ENCODE results near the gene PDCD1LG2. TPM values are rescaled to one million over a fixed set of nuclear protein-coding genes. Genes with fewer than 3 reads are reported as not detected.

PDCD1LG2 gene
- total RNA-seq, 2 experiments from 2014 or later = 4.1 to 4.8 TPM

DNA sequence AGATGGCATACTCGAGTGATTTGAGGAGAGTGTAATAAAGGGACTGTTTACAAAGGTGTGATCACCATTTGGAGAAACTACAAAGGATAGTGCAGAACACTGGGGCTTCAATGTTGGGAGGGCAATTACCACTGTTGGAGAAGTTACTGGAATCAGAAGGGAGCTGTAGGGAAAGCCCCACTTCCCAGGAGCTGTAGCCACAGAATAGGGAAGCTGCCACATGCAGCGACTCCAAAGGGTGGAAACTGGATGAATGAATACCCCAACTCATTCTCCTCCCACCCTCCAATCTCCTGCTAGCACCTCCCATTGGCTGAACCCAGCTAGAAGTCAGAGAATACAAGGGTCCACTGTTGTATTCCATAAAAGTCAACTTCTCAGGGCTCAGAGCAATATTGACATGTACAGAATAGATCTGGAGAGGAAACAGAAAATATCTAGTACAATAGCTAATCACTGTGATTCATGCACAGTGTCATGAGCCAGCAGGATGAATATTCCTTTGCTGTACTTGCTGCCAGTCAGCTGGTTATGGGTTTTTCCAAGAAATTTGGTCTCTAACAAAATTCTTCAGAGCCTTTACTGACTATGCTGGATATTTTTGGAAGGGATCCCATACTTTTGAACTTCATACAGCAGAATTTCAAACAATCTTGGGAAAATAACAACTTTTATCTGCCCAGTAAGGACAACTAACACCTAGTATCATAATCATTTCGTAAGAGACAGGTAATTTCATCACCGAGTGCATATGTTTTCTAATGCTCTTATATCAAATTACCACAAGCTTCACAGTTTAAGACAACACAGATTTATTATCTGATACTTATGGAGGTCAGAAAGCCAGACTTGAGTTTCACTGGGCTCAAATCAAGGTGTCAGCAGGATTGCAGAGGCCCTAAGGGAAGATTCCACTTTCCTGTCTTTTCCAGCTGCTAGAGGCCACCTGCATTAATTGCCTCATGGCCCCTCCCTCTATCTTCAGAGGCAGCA, 39.6 kb downstream of the PDCD1LG2 start:
- CTCF ChIA-PET = interaction anchor here (0.8 to 1.6 kb wide), 2 partner anchors 33 to 57 kb away, joined by 4 to 5 read pairs; no protein-coding TSS in a partner anchor
- no peaks in the 10 kb centered on the region for H3K27me3 Mint-ChIP-seq

DNA sequence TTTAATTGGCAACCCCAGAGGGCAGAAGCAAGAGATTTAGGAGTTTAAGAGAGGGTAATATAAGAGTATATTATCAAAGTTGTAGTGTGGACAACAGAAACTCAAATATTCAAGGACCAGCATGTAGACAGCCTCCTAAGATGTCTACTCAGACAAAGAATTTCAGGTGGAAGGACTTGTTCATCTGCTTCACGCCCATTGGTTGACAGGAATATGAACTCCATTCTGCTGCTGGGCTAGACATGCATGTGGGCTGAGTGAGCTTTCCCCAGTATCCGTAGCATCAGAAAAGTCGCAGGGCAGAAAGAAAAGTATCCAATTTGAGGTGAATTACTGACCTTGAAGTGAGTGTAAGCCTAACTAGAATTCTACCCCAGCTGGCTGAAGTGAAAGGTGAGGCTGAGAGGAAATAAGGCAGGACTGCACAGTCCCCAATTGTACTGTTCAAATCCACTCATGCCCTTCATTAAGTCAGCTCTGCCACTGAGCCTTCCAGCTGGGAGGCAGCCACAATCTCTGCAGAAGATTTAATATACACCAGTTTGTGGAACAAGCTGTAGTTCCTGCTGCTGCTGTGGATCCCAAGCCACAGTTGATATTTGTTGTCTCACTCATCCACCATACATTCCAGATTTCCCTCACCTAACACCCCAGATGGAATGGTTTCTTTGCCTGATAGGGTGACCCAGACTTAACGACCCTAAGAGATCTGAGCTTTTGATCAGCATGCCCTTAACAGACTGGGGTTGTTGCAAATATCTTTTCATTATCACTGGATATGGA, 41.2 kb downstream of the PDCD1LG2 start:
- Mint-ChIP-seq H3K27me3 (no peaks in the 10 kb centered on the region), H3K27ac (no peak overlapping the region), H3K4me1 (peaks cover 8% of the 10 kb centered on the region), H3K36me3 (ENCODE audit: low read depth) (peaks cover 38% of the 10 kb centered on the region), H3K9me3 (no peaks in the 10 kb centered on the region), H3K4me3 (no peak overlapping the region)
- POLR2A ChIA-PET = interaction anchor here (1.2 kb wide), 1 partner anchor 9 kb away, joined by 3 read pairs; no protein-coding TSS in a partner anchor
- CTCF ChIA-PET = no interaction called here
- DNase-seq = no peak

More for the DNA sequence above, 39.6 kb downstream of the PDCD1LG2 start:
- Mint-ChIP-seq H3K36me3 (ENCODE audit: low read depth) (peaks cover 35% of the 10 kb centered on the region), H3K9me3 (no peaks in the 10 kb centered on the region), H3K4me1 (peaks cover 8% of the 10 kb centered on the region), H3K27ac (no peak overlapping the region), H3K4me3 (no peak overlapping the region)
- POLR2A ChIA-PET = no interaction called here
- DNase-seq = no peak

DNA sequence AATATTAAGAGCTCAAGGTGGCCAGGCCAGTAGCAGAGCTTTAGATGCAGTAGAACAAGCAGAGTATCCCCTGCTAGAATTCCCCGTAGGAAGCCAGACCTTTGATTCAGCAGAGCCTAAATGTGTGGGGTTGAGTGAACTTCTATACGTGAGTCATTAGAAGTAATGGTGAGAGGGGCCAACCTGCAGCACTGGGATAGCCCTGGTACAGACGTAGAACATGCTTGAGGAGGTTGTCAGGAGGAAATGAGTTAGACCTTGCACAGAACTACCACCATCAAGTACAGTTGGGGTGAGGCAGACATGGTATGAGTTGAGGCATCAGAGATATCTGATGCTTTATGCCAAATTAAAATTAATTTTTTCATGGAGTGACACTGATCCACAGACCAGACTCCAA, 42.0 kb downstream of the PDCD1LG2 start:
- DNase-seq = no peak
- Mint-ChIP-seq H3K4me3 (no peak overlapping the region), H3K27me3 (no peaks in the 10 kb centered on the region), H3K4me1 (peaks cover 13% of the 10 kb centered on the region), H3K36me3 (ENCODE audit: low read depth) (peaks cover 45% of the 10 kb centered on the region), H3K9me3 (no peaks in the 10 kb centered on the region), H3K27ac (no peak overlapping the region)
- CTCF ChIA-PET = no interaction called here
- POLR2A ChIA-PET = interaction anchor here (1.2 kb wide), 1 partner anchor 8 kb away, joined by 3 read pairs; no protein-coding TSS in a partner anchor

DNA sequence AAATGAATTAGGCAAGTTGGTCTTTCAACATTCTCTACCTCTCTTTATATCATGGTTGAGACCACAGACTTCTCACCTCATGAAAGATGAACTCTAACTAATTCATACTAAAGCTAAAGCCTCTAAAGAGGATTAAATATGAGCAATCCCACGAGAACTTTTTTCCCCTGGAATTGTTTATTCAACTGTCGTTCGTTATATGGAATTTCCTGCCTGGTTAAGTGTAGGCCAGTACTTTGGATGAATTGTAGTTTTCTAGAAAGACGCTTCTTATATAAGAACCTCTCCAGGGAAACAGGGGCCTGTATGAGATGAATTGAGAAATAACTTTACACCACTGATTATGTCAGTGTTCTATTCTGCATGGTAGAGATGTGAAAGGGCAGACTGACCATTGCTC, 42.9 kb downstream of the PDCD1LG2 start:
- peaks cover 22% of the 10 kb centered on the region for H3K4me1 Mint-ChIP-seq
- no peak overlapping the region for H3K27ac Mint-ChIP-seq
- ChIA-PET POLR2A (no interaction called here), CTCF (no interaction called here)
- no peak overlapping the region for H3K4me3 Mint-ChIP-seq
- no peaks in the 10 kb centered on the region for H3K9me3 Mint-ChIP-seq
- no peaks in the 10 kb centered on the region for H3K27me3 Mint-ChIP-seq
- H3K36me3 Mint-ChIP-seq (ENCODE audit: low read depth) = peaks cover 48% of the 10 kb centered on the region
- DNase-seq = no peak

DNA sequence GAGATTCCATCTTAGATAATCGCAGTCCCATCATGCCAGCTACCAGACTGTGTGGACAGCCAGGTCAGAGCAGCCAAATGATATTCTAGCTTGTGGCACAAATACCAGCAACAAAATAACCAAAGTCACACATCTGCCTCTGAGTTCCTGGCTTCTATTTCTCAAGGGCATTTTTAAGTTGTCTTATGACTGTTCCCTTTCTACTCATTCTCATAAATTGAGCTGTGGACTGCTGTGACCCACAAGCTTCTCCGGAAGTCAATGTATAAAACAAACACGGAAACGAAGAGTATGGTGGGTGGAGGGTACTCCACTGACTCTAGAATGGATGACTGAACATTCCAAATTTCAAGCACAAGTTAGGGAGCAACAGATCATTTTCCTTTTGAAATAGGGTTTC, 43.9 kb downstream of the PDCD1LG2 start:
- H3K36me3 Mint-ChIP-seq (ENCODE audit: low read depth) = peaks cover 52% of the 10 kb centered on the region
- H3K4me1 Mint-ChIP-seq = peaks cover 31% of the 10 kb centered on the region
- POLR2A ChIA-PET = interaction anchor here (1.1 kb wide), 1 partner anchor 61 kb away, joined by 4 read pairs; no protein-coding TSS in a partner anchor
- no peak for DNase-seq
- H3K27ac Mint-ChIP-seq = peak overlapping the region; percentile 17
- H3K4me3 Mint-ChIP-seq = no peak overlapping the region
- H3K27me3 Mint-ChIP-seq = no peaks in the 10 kb centered on the region
- CTCF ChIA-PET = no interaction called here
- H3K9me3 Mint-ChIP-seq = no peaks in the 10 kb centered on the region

DNA sequence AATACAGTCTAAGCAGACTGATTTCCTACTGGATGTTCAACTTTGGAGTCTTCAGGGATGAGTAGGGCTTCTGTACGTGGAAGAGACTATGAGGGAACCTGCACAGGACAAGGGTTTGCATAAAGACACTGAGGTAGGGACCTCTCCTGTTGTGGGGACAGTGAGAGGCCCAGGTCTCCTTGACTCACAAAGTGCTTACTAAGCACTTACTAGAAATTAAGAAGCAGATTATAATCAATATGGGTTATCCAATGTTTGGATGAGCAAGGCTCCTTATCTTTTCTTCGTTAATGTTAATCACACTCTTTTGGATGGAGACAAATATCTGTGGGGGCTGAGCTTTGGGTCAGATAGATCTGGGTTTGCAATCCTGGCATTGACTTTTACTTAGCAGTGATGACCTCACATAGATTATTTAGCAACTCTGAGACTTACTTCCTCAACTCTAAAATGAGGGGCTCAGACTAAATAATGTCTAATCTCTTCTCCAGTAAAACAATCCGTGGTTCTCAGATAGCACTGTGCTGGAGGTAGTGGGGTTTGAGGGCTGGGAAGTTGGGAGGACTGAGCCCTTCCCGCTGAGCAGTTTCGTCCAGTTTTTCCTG, 45.9 kb downstream of the PDCD1LG2 start:
- DNase-seq = no peak
- ChIA-PET POLR2A (interaction anchor here (2.9 kb wide), 1 partner anchor 63 kb away, joined by 10 read pairs; no protein-coding TSS in a partner anchor), CTCF (no interaction called here)
- Mint-ChIP-seq H3K27ac (no peak overlapping the region), H3K4me3 (no peak overlapping the region), H3K9me3 (no peaks in the 10 kb centered on the region), H3K4me1 (peaks cover 39% of the 10 kb centered on the region), H3K27me3 (no peaks in the 10 kb centered on the region), H3K36me3 (ENCODE audit: low read depth) (peaks cover 62% of the 10 kb centered on the region)

DNA sequence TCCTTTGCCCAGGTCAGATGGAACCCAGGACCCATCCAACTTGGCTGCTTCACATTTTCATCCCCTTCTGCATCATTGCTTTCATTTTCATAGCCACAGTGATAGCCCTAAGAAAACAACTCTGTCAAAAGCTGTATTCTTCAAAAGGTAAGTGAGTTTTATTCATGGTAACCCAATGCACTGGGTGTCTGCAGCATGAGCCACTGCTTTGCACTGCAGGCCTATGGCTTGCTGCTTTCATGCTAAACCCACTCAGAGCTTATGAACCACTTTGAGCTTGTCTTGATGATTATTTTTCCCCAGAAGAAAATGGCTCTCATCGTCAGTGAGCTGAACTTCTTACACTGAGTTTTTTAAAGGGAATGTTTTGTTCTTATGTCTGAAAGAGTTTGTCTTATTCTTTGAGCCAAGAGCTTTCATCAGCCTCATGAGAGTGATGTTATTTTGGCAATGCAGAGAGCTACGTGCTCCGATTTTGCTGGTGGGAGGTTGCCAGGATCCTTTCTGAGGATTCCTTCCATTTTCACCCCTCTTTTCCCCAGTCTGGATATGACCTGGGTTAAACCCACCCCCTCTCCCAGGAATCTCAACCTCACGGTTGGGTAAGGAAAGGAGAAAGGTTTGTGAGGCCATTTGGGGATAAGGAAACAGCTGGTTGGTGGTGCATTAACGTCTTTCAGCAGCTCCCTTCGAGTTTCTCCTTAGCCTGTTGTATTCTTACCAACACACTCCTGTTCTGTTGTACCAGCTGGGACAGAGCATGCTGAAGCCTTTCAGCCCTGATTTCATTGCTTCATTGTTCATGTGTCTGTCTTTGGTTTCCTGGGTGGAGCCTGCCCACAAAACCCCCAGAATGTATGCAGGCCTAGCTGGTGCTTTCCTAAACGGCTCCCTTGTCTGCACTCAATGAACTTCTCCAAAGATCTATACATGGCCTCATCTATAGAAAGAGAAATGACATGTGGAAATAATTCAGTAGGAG, 47.6 kb downstream of the PDCD1LG2 start:
- H3K4me1 Mint-ChIP-seq = peaks cover 41% of the 10 kb centered on the region
- POLR2A ChIA-PET = interaction anchor here (0.8 to 3.5 kb wide), 9 partner anchors 12 to 121 kb away, joined by 3 to 31 read pairs (median 10); partner anchors contain the start of genes CD274, PDCD1LG2, PLGRKT and RIC1

DNA sequence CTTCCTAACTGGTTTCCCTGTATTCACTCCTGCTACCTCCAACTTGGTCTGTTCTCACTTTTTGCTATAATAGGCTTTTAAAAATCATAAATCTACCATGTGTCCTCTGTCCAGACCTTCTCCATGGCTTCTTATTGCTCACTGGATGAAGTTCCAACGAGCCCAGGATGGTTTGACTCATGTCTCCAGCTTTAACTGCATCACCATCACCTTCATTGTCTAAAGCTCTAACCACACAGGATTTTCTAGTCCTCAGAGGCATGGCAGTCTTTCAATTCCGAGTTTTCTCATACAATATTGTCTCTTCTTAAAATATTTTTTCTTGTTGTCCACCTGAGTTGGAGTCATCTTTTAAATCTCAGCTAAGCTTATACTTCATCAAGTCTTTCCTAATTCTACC, 49.3 kb downstream of the PDCD1LG2 start:
- Mint-ChIP-seq H3K9me3 (peaks cover 2% of the 10 kb centered on the region), H3K4me3 (no peak overlapping the region), H3K27me3 (no peaks in the 10 kb centered on the region), H3K4me1 (peaks cover 33% of the 10 kb centered on the region), H3K36me3 (ENCODE audit: low read depth) (peaks cover 64% of the 10 kb centered on the region), H3K27ac (no peak overlapping the region)
- DNase-seq = no peak
- POLR2A ChIA-PET = interaction anchor here (3.2 to 3.5 kb wide), 2 partner anchors 49 to 122 kb away, joined by 16 to 31 read pairs; partner anchors contain the start of genes PDCD1LG2 and PLGRKT
- CTCF ChIA-PET = interaction anchor here (1.1 to 3.6 kb wide), 5 partner anchors 30 to 109 kb away, joined by 3 to 13 read pairs (median 5); partner anchors contain the start of genes CD274 and PDCD1LG2

More for the DNA sequence above, 47.6 kb downstream of the PDCD1LG2 start:
- peaks cover 2% of the 10 kb centered on the region for H3K9me3 Mint-ChIP-seq
- peak; percentile 77 for DNase-seq
- no peaks in the 10 kb centered on the region for H3K27me3 Mint-ChIP-seq
- peak overlapping the region; percentile 78 for H3K27ac Mint-ChIP-seq
- H3K36me3 Mint-ChIP-seq (ENCODE audit: low read depth) = peaks cover 63% of the 10 kb centered on the region
- H3K4me3 Mint-ChIP-seq = peak overlapping the region; percentile 12
- CTCF ChIA-PET = interaction anchor here (0.9 to 3.6 kb wide), 7 partner anchors 10 to 120 kb away, joined by 3 to 13 read pairs (median 4); partner anchors contain the start of genes CD274 and PLGRKT

DNA sequence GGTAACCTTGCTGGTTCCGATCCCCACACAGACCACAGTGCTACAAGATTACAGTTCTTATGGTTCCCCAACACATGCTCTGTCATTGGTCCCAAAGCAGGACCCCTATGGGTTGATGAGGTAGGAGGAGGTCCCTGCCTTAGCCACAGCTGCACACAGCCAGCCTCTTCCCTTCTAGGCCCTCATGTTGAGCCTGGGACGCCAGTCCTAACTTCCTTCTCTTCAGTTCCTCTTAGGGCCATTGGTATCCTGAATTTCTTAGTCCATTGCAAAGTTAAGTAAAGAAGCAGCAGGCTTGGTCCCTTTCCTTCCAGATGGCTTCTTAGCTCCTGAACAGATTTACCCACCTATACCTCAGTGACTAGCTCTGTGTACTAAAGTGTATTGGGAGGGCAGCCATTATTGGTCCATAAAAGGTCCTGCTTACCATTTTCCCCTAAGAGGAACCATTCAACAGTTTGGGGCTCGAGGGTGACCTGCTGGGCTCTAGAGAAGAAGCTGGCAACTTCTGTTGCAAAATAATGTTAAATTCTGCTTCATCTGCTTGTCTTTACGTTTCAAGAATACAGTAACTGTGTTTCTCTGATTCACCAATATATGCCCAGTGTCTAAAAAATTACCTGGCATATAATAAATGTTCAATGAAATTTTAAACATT, 50.2 kb downstream of the PDCD1LG2 start:
- POLR2A ChIA-PET = interaction anchor here (1.3 to 3.2 kb wide), 2 partner anchors 9 to 123 kb away, joined by 3 to 16 read pairs; partner anchors contain the start of gene PLGRKT
- peaks cover 2% of the 10 kb centered on the region for H3K9me3 Mint-ChIP-seq
- H3K27me3 Mint-ChIP-seq = no peaks in the 10 kb centered on the region

DNA sequence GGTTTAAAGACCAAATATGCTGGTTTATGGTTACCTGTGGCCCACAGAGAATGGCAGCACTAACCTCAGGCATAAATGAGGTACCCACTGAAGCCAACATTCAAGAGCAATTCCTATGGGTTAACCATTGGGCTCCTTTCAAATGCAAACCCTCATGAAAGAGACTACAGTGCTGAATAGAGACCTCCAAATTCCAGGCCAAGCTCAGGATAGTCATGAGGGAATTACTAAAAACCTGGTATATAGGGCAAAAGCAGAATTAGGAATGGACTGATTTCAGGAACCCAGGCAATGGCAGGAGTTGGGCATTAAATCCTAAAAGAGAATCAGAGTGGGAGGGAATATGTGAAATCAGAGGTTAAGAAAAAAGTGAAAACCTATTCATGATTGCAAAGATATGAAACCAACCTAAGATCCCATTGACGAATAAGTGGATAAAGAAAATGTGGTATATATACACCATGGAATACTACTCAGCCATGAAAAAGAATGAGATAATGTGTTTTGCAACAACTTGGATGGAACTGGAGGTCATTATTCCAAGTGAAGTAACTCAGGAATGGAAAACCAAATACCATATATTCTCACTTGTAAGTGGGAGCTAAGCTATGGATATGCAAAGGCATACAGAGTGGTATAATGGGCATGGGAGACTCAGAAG, 51.6 kb downstream of the PDCD1LG2 start:
- CTCF ChIA-PET = no interaction called here

More for the DNA sequence above, 50.2 kb downstream of the PDCD1LG2 start:
- CTCF ChIA-PET = interaction anchor here (1.1 to 3.6 kb wide), 2 partner anchors 29 to 40 kb away, joined by 6 to 13 read pairs; no protein-coding TSS in a partner anchor
- H3K4me1 Mint-ChIP-seq = peaks cover 33% of the 10 kb centered on the region
- no peak for DNase-seq
- H3K27ac Mint-ChIP-seq = no peak overlapping the region
- peaks cover 70% of the 10 kb centered on the region for H3K36me3 Mint-ChIP-seq (ENCODE audit: low read depth)
- H3K4me3 Mint-ChIP-seq = no peak overlapping the region

More for the DNA sequence above, 51.6 kb downstream of the PDCD1LG2 start:
- Mint-ChIP-seq H3K27ac (no peak overlapping the region), H3K36me3 (ENCODE audit: low read depth) (peaks cover 63% of the 10 kb centered on the region), H3K27me3 (no peaks in the 10 kb centered on the region), H3K9me3 (peaks cover 2% of the 10 kb centered on the region), H3K4me3 (no peak overlapping the region), H3K4me1 (peaks cover 31% of the 10 kb centered on the region)
- POLR2A ChIA-PET = no interaction called here
- no peak for DNase-seq
